HUDEP-2 (cell line): ENCODE results near the gene CTSH.
"Not testable (repeated sequence)": the region's sequence is repeated elsewhere in the genome, so short reads cannot be mapped to it uniquely, and the experiment has no call there.

Experiments used
- DNase-seq, 76 experiments: peaks; one replicate each; lab custom pipeline; 2025; ENCODE audit not compliant: unreplicated experiment in 76 of 76; lab: John Stamatoyannopoulos, UW

Gene CTSH

GRCh38 chr15:78923480-78924360 lies 21.1 kb downstream of the CTSH start:
- no peak for DNase-seq

- no peak for DNase-seq
Measured at GRCh38 chr15:78923015-78923414, 21.8 kb downstream of the CTSH start.

GRCh38 chr15:78922527-78922926 lies 22.3 kb downstream of the CTSH start:
- DNase-seq: no peak

GRCh38 chr15:78921940-78922339 lies 22.9 kb downstream of the CTSH start:
- no peak for DNase-seq

GRCh38 chr15:78921517-78921916 lies 23.3 kb downstream of the CTSH start:
- no peak for DNase-seq

GRCh38 chr15:78917888-78918287 lies 27.0 kb downstream of the CTSH start:
- no peak for DNase-seq

- DNase-seq: no peak
Measured at GRCh38 chr15:78916088-78916487, 28.8 kb downstream of the CTSH start.

- no peak for DNase-seq
Measured at GRCh38 chr15:78915341-78916087, 29.3 kb downstream of the CTSH start.

GRCh38 chr15:78914027-78914764 lies 30.6 kb downstream of the CTSH start:
- peak in 8 of 76 experiments; percentile 3 to 39 (median 27) for DNase-seq

- no peak for DNase-seq
Measured at GRCh38 chr15:78913012-78913411, 31.8 kb downstream of the CTSH start.

GRCh38 chr15:78912316-78912715 lies 32.5 kb downstream of the CTSH start:
- DNase-seq: no peak

- DNase-seq: no peak
Measured at GRCh38 chr15:78910271-78910670, 34.6 kb downstream of the CTSH start.

GRCh38 chr15:78909791-78910228 lies 35.0 kb downstream of the CTSH start:
- peak in 16 of 76 experiments; percentile 3 to 49 (median 20) for DNase-seq

- DNase-seq: no peak
Measured at GRCh38 chr15:78909160-78909695, 35.6 kb downstream of the CTSH start.

- no peak for DNase-seq
Measured at GRCh38 chr15:78907577-78907976, 37.3 kb downstream of the CTSH start.

GRCh38 chr15:78906316-78906620 lies 38.6 kb downstream of the CTSH start:
- no peak for DNase-seq

GRCh38 chr15:78904599-78905358 lies 40.1 kb downstream of the CTSH start:
- no peak for DNase-seq

- not testable (repeated sequence) for DNase-seq
Measured at GRCh38 chr15:78902281-78903032, 42.4 kb downstream of the CTSH start.

GRCh38 chr15:78900819-78901533 lies 43.9 kb downstream of the CTSH start:
- not testable (repeated sequence) for DNase-seq
